ENCODE results near the gene GNAT3.

The GNAT3 gene

GRCh38 chr7:80439894-80440821 is 71.7 kb downstream of the GNAT3 start:
- DNase-seq (ENCODE audit: low spot score) = no peak
- no peak for TF ChIP-seq CTCF (IDR thresholded peaks at IDR 0.05; ENCODE audit: borderline replicate concordance, control extremely low read depth, extremely low read depth, insufficient read depth, missing control alignments)
- in situ Hi-C loops (cut with MboI; ENCODE audit: low sequenced_read_pairs, unreplicated experiment) = no loop called here

GRCh38 chr7:80435521-80435920 is 76.3 kb downstream of the GNAT3 start:
- in situ Hi-C loops (cut with MboI; ENCODE audit: low sequenced_read_pairs, unreplicated experiment) = no loop called here
- TF ChIP-seq CTCF (IDR thresholded peaks at IDR 0.05; ENCODE audit: borderline replicate concordance, control extremely low read depth, extremely low read depth, insufficient read depth, missing control alignments) = no peak
- no peak for DNase-seq (ENCODE audit: low spot score)

GRCh38 chr7:80434047-80434446 is 77.8 kb downstream of the GNAT3 start:
- TF ChIP-seq CTCF (IDR thresholded peaks at IDR 0.05; ENCODE audit: borderline replicate concordance, control extremely low read depth, extremely low read depth, insufficient read depth, missing control alignments) = no peak
- DNase-seq (ENCODE audit: low spot score) = no peak
- in situ Hi-C loops (cut with MboI; ENCODE audit: low sequenced_read_pairs, unreplicated experiment) = no loop called here

- in situ Hi-C loops (cut with MboI; ENCODE audit: low sequenced_read_pairs, unreplicated experiment) = no loop called here
- no peak for TF ChIP-seq CTCF (IDR thresholded peaks at IDR 0.05; ENCODE audit: borderline replicate concordance, control extremely low read depth, extremely low read depth, insufficient read depth, missing control alignments)
- DNase-seq (ENCODE audit: low spot score) = no peak
Measured at GRCh38 chr7:80432166-80432565, 79.7 kb downstream of the GNAT3 start.

GRCh38 chr7:80429181-80429580 is 82.7 kb downstream of the GNAT3 start:
- in situ Hi-C loops (cut with MboI; ENCODE audit: low sequenced_read_pairs, unreplicated experiment) = no loop called here
- TF ChIP-seq CTCF (IDR thresholded peaks at IDR 0.05; ENCODE audit: borderline replicate concordance, control extremely low read depth, extremely low read depth, insufficient read depth, missing control alignments) = no peak
- no peak for DNase-seq (ENCODE audit: low spot score)

GRCh38 chr7:80428161-80429054 is 83.5 kb downstream of the GNAT3 start:
- DNase-seq (ENCODE audit: low spot score) = peak; percentile 7
- TF ChIP-seq CTCF (IDR thresholded peaks at IDR 0.05; ENCODE audit: borderline replicate concordance, control extremely low read depth, extremely low read depth, insufficient read depth, missing control alignments) = no peak
- in situ Hi-C loops (cut with MboI; ENCODE audit: low sequenced_read_pairs, unreplicated experiment) = no loop called here

Data from GM13976 (cell line).